Ureter (tissue), 1 donor: Measurements from ENCODE around the gene SLC11A2. TPM values are rescaled to one million over a fixed set of nuclear protein-coding genes. Genes with fewer than 3 reads are reported as not detected.
"Not testable (repeated sequence)": the region's sequence is repeated elsewhere in the genome, so short reads cannot be mapped to it uniquely, and the experiment has no call there.

Experiments
- DNase-seq: peaks from one replicate; pipeline ENCODE4 v3.0.0-alpha.2; 2020; ENCODE audit warnings: low spot score
- total RNA-seq: library from RNA; stranded (reverse); gene quantifications from one replicate; pipeline ENCODE4 v1.2.4, GENCODE V29; 2023
- donor health status: DM: yes; HTN: yes; CAD: no.

Gene SLC11A2
- total RNA-seq, 1 donor from 2014 or later: 78.4 TPM

DNA sequence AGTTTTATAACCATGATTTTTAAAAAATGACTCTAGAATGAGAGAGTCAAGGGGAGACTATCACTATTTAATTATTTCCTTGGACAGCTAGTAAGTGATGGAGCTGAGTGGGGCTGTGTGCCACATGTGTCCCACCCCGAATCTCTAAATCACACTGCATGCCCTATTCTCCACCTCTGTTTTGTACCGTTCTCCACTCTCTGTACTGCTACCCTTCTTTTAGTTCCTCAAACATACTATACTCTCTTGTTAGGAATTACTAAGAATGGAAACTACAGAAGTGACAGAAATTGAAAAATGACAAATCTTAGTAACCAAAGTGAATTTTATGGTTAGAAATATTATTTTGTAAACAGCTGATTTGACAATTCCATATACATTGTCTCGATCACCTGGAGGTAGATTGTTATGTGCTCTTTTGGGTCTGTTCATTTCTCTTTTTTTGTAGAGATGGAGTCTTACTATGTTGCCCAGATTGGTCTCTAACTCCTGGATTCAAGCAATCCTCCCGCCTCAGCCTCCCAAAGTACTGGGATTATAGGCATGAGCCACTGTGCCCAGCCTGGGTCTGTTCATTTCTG is 35.9 kb downstream of the SLC11A2 start:
- DNase-seq: no peak

DNA sequence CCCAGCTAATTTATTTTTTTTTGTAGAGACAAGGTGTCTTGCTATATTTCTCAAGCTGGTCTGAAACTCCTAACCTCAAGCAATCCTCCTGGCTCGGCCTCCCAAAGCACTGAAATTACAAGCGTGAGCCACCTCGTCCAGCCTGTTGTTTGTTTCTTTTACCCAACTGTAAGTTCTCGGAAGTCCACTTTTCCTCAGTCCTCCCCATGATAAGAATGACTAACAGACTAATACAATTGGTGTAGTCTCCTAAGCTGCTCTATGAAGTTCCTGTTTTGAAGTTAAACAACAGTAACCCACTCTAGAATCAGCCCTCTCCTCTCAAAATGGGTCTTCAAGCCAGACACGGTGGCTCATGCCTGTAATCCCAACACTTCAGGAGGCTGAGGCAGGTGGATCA is 37.3 kb downstream of the SLC11A2 start:
- DNase-seq: no peak

DNA sequence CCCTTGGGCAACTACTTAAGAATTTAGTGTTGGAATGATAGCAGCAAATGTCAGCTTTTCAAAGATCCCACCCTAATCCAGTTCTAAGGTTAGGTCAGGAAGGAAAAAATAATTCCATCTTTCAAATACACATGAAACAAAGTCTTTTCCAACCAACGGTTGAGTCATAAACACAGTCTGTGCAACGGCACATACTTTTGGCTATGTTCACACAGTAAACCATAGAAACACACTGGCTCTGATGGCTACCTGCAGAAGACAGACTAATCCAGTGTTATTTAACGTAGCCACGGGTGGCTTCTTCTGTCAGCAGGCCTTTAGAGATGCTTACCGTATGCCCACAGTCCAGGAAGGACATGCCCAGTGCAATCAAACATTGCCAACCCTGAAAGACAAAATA is 38.1 kb downstream of the SLC11A2 start:
- DNase-seq: no peak

DNA sequence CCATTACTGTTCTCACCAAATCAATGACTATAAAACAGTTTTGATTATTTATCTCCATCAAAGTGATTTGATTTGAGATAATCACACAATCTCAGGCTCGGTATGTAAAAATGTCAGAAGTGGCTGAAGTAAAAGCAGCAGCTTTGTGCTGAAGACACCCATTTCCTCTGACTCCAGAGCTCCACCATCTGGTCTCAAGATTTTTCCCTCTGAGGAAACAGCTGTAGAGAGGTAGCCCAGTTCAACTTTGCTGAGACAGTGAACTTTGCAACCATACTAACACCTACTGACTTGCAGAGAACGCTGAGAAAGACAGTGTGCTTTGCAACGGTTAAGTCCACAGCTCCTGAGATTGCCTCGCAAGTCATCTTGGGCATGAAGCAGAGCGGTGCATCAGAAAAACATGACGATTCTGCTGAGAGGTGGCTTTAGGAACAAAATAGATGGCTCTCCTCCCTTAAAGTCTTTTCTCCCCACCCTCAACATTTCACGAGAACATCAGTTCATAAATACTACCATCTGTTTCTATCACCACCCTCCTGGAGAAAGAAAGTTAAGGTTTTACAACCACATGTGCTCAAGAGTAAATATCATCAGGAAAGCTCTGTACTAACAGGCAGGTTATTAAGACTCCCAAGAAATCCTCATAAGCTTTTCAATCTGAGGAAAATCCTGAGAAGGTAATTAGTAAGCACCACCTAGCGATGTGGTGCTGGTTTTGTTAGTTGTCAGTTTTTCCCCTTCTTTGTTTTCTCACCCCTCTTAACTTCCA is 39.0 kb downstream of the SLC11A2 start:
- DNase-seq: peak; percentile 61

DNA sequence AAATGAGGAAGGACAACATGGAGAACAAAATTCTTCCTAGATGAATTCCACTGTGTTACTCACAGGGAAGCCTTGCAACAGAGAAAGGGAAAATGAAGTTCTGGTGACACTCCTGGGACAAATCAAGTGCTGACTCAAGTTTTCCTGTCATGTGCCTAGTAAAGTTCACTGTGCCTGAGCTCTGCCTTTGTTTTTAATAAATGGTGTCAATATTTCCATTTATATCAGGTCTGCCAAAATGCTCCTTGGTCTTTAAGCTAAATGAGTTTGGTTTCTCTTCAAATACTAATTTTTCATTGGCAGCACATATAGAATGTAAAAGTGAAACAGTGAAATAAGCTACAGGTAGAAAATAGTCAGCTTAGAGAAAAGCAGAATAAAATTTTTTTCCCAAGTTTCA is 40.9 kb downstream of the SLC11A2 start:
- DNase-seq: no peak

DNA sequence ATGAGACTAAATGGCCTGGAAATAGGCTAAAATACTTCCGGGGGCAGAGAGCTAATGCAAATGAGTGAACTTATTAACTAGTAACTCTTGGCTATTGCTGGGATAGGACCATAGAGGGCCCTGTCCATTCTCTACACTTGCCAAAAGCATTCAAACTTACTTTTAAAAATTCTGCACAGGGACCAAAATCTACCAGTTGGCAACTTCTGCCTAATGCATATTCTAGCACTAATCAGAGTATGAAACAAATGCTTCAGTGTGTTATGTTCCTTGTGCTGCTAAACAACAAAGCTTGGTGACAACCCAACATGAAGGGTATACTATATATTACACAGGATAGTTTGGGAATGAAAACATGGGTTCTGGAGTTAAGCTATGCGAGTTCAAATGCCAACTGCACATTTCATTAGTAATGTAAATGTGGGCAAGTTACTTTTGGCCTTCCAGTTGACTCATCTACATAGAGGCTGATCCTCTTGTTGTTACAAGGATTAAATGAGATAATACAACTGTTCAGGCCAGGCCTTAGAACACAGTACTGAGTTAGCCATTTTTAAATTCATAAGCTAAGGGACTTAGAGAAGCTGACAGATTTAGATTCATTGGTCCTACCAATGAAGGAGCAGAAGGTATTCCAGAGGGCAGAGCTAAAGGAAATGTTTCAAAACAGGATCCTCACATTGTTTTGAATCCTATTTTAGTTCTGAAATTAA is 41.4 kb downstream of the SLC11A2 start:
- no peak for DNase-seq

DNA sequence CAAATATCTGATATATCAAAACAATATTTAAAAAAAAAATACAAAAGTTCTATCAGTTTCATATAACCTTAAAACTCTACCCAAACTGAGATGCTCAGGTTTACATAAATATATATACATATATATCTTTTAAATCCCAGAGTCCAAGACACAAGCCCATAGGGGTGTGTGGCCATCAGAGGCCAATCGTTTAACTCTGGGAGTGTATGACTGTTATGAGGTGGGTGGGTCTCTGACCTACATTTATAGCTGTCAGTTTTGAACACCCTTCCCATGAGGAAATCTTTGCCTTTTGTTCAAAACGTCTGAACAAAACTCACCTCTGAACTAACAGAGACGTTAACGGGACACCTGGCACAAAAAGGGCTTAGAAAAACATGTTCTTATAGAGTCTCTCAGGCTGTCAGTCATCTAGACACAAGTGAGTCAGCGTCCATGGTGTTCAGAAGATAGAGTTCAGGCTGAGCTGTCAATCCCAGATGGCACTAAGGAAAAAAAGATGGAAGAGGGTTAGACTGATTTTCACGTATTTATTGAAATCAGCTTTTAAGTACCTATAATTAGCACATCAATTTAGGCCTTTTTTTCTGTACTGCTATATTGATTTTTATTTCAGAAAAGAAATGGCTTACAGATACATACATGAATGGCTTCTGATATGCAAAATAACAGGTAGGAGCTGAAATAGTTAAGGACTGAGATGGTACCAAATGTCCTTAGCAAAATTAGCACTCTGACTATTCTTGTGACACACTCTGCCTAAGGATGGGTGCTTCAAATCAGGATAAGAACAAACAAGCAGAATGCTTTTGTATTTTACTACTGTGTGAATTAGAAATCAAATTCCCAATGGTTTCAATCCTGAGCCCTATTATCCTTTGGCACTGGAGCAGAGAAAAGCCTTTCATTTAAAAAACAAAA is 44.6 kb downstream of the SLC11A2 start:
- DNase-seq: no peak

DNA sequence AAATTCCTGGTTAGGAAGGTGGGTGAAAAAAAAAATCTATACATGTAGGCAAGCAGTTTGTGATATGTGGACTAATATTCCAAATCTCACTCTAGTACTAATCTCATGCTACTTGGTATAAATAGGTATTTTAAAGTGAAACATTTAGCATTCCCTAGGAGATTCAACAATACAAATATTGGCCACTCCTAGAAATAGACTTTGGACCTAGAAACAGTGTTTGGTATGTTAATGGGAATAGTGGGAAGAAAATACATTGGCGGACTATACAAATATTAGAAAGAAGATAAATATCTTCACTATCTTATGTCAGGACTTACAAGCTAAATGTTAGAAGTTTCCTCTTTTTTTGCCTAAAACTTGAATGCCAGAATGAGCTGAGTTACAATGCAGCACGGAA is 45.6 kb downstream of the SLC11A2 start:
- DNase-seq: no peak

DNA sequence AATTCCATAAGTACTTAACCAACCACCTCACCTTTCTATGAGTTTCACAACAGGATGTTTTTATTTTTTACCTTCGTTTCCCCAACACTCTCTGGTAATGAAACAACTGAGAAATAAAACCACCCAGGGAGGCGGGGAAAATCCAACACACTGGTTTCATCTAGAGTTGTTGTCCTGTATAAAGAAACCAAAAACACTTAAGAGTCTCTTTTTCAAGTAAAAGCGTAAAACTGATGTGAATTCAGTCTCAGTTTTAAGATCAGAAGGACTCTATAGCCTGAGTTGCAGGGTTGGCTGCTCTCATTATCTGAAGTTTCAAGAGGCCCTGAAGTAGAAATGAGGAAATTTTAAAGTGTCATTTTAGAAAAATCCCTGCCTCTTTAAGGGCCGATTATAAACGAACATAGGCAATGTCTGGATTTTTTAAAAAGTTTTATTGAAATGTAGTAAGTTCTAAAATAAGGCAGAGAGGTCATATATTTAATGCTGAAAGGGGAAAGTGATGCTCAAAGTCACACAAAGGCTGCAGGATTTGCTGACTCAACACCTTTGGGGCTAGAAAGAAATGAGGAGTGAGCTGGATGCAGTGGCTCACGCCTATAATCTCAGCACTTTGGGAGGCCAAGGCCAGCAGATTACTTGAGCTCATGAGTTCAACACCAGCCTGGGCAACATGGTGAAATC is 46.7 kb downstream of the SLC11A2 start:
- DNase-seq: no peak

DNA sequence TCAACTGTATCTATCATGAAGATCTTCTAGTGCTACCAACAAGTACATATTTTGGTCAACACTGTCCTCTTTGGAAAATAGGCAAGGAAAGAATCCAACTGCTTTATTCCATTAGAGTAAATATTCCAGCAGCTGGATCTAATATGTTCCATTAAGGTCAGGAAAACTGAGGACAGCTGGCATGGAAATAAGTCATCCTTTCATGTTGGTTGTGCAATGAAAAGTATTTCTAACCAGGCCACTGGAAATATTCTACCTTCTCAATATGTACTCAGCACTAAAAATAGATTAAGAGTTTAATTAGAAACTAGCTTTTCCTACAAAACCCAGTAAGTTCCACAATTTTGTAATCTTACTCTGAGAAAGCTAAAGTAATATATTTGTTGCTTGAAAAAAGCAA is 54.2 kb downstream of the SLC11A2 start:
- DNase-seq: no peak

DNA sequence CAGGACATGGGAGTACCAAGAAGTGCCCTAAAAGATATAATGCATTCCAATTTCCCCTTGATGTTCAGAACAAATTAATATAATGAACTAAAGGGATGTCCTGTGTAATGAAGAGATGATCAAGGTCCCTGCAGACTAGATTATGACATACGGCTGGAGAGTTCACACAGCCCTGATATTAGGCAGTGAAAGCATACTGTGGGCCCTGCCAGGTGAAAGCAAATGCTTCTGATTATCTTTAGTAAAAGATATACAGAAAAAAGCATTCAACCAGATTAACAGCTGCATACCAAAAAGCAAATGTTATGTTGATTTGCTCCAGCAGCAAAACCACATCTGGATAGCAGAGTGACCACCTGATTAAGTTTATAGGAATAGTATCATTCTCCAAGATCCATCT is 61.8 kb downstream of the SLC11A2 start:
- DNase-seq: no peak

DNA sequence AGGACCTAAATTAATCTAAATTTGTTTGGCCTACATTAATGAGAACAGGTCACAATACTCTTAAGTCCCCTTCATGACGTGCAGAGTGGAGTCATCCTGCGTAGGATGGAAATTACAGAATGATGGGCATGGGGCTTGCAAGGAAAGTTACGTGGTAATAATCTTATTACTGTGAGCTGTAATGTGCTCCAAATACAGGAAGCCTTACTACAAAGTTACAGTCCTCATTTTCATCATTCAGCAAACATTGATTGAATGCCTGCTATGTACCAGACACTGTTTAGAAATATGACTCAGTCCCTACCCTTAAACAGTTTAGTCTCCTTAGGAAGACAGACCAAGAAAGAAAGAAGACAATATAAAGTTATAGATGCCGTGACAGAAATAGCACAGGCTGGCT is 64.5 kb downstream of the SLC11A2 start:
- DNase-seq: no peak

DNA sequence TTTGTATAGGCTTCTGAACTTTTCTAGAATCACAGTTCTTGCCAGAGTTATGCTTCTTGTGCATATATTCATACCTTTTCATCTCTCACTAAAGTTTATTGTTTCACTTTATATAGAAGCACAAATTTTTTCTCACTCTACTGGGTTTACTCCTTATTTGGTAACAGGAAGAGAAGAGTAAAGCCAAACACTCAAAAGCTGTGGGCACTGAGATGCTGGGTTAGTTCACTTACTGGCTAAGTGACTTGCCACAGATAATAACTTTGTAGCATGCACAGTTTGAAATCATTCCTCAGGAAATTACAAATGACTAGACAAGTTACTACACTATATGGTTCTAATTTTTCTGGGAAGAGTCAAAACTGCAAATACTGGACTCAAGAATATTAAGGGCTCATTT is 66.1 kb downstream of the SLC11A2 start:
- no peak for DNase-seq

DNA sequence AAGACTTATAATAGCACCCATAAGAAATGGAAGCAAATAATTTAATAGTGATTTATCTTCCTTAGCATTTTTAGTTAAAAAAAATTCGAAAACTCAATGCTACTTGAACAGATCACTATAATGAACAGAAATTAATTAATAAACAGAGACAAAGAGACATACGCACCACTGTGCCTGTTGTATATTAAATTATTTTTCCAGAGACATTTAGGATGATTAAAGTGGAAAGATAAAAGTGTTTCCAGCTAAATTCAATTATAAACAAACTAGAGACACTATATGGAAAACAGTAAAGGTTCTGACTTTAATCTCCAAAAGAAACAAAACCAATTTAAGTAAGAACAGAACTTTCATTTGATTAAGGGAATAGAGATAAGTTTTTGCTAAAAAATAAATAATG is 70.5 kb downstream of the SLC11A2 start:
- no peak for DNase-seq

DNA sequence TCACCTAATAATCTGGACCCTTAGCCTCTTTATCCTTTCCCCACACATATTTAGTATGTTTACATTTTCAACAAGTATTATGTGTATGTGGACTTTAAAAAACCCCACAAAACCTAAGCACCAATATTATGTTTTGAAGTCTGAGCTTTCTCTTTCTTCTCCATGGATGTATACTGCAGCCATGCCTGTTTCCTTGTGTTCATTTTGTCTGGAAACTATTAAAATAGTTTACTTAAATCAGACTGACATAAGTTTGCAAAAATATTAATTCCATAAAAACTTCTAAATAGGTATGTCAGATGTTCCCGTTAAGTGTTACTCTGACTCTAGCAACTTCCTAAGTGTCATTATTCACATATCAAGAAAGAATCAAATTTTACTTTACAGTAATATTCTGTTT is 70.9 kb downstream of the SLC11A2 start:
- no peak for DNase-seq

DNA sequence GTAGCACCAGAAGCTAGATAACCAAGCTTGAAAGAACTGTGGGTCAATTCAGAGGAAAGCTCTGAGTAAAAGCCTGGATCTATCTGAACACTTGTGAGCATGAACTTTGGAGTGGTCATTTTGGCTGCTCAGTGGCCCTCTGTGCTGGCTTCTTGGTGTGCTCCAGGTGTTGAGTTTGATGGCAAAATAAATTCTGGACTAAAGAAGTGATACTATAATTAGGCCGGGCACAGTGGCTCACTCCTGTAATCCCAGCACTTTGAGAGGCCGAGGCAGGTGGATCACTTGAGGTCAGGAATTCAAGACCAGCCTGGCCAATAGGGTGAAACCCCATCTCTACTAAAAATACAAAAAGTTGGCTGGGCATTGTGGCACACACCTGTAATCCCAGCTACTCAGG is 71.4 kb downstream of the SLC11A2 start:
- not testable (repeated sequence) for DNase-seq

DNA sequence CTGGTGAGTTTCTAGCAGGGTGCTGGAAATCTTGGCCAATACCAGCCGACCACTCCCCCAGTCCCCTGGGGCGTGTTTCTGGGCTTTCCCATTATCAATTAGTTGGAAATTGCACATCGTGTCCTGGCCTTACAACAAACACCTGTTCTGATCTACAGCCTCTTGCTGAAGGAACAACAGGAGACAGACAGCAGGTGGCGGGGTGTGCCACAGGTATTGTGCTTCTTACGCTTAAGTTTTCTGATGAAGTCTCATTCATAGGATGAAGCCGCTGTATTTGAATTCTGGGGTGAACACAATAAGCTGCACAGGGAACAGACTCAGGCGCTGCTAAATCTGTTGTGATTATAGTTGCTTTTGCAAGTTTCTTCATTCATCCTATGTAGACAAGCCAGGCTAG is 73.1 kb downstream of the SLC11A2 start:
- no peak for DNase-seq

DNA sequence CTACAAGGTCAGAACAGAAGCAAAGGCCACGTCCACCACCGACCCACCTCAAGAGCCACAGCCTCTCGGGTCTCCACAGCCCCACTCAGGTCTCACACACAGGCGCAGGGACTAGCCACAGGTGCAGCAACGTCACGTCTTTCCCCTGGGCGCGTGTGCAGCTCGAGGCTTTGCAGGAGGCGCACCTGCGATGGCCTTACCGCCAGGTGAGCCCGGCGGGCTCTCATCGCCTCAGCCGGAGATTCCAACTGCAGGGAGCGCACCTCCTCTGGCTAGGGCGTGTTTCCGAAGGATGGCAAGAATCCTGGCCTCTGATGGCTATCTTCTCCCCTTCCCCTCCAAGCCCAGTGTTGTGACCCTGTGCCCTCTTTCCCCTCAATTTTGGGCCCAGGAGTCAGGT is 73.7 kb downstream of the SLC11A2 start, which contains the start of gene HIGD1C:
TSS of gene HIGD1C (plus strand) at position 35 of the 400 bp plus-strand sequence. CDS start 1,455 bp downstream, outside the sequence.
- DNase-seq: no peak

DNA sequence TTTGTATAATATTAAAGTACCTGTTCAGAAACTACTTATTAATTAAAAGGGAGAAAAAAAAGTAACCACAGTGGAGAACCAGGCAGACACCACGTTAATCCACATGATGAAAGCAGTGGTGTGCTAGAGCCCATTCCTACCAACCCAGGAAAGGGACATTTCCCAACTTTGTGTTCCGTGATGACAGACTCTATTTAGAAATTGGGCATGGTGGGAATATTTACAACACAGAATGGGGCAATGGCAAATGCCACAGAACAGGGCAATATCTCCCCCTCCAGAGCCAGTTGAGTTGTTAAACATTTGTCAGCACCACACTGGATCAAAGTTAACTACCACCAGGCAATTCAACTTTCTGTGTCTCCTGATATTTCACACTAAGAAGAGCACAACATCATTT is 75.1 kb downstream of the SLC11A2 start:
- no peak for DNase-seq

DNA sequence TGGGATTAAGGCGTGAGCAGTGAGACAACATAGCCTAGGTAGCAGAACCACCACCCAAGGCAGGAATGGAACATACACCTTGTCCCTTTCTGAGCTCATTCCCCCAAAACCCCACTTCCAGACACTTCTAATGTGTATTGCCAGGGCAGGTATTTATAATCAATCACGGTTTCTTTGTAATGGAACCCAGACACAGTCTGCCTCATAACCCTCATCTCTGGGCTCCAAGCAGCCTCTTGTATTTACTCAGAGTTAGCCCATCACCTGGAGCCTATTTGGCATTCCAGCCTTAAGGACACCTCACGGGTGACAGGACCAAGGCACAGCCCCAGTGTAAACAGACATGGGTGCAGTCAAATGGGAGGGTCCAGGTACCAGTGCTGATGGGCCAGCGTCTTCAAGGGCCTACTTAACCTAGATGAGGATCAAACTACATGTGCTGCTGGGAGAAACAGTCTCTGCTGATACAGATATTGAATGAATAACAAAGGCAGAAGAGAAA is 76.3 kb downstream of the SLC11A2 start:
- no peak for DNase-seq

DNA sequence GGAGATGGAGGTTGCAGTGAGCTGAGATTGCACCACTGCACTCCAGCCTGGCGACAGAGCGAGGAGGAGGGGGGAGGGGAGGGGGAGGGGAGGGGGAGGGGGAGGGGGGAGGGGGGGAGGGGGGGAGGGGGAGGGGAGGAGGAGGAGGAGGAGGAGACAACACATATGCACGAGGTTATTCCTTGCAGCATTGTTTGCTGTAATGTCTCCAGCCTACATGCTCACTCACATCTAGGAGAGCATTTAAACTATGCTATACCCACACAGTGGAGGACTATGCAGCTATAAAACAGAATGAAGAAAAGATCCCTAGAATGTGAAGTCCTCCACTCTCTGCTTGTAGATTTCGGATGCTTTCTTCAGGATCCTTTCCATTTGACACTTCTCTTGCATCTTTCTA is 77.4 kb downstream of the SLC11A2 start:
- DNase-seq: no peak
